ENCODE results near the gene ELAVL1.

Gene ELAVL1

GRCh38 chr19:8005534-8006256 lies at the start of gene ELAVL1:
ELAVL1 (minus strand) TSS chr19:8005641; CDS start chr19:7991815, 13,826 bp downstream.
- Histone ChIP-seq H3K4me3 (ENCODE audit: low read length) (peak within 1 kb of the TSS; percentile 96), H3K27ac (ENCODE audit: low read length) (no peak within 1 kb of the TSS), H3K9me3 (ENCODE audit: control insufficient read depth, low read depth, low read length) (no peaks in the 10 kb centered on the region), H3K4me1 (ENCODE audit: control insufficient read depth, low read depth, low read length) (peaks cover 11% of the 10 kb centered on the region), H3K9ac (ENCODE audit: low read length) (peak within 1 kb of the TSS; percentile 91), H3K36me3 (ENCODE audit: control insufficient read depth, low read depth, low read length) (no peaks in the 10 kb centered on the region), H3K27me3 (ENCODE audit: control insufficient read depth, insufficient read depth, low read length) (no peaks in the 10 kb centered on the region)

GRCh38 chr19:8054169-8054568 lies 48.7 kb upstream of the ELAVL1 start:
- no peaks in the 10 kb centered on the region for H3K4me1 ChIP-seq (ENCODE audit: control insufficient read depth, low read depth, low read length)
- H3K4me3 ChIP-seq (ENCODE audit: low read length), result no peak overlapping the region
- no peaks in the 10 kb centered on the region for H3K9me3 ChIP-seq (ENCODE audit: control insufficient read depth, low read depth, low read length)
- H3K27me3 ChIP-seq (ENCODE audit: control insufficient read depth, insufficient read depth, low read length), result peaks cover 10% of the 10 kb centered on the region
- H3K36me3 ChIP-seq (ENCODE audit: control insufficient read depth, low read depth, low read length), result no peaks in the 10 kb centered on the region
- H3K9ac ChIP-seq (ENCODE audit: low read length), result no peak overlapping the region
- no peak overlapping the region for H3K27ac ChIP-seq (ENCODE audit: low read length)

- H3K27me3 ChIP-seq (ENCODE audit: control insufficient read depth, insufficient read depth, low read length), result peaks cover 13% of the 10 kb centered on the region
- no peaks in the 10 kb centered on the region for H3K4me1 ChIP-seq (ENCODE audit: control insufficient read depth, low read depth, low read length)
- no peaks in the 10 kb centered on the region for H3K9me3 ChIP-seq (ENCODE audit: control insufficient read depth, low read depth, low read length)
- H3K9ac ChIP-seq (ENCODE audit: low read length), result no peak within 1 kb of the TSS
- H3K27ac ChIP-seq (ENCODE audit: low read length), result no peak within 1 kb of the TSS
- H3K4me3 ChIP-seq (ENCODE audit: low read length), result no peak within 1 kb of the TSS
- no peaks in the 10 kb centered on the region for H3K36me3 ChIP-seq (ENCODE audit: control insufficient read depth, low read depth, low read length)
Measured at GRCh38 chr19:8052464-8052859, 47.0 kb upstream of the ELAVL1 start, which contains the start of gene CCL25. CCL25 (plus strand) TSS chr19:8052760; CDS start chr19:8053050, 290 bp downstream.

GRCh38 chr19:8050274-8051096 lies 45.0 kb upstream of the ELAVL1 start:
- H3K4me1 ChIP-seq (ENCODE audit: control insufficient read depth, low read depth, low read length), result no peaks in the 10 kb centered on the region
- H3K4me3 ChIP-seq (ENCODE audit: low read length), result peak overlapping the region; percentile 62
- H3K9ac ChIP-seq (ENCODE audit: low read length), result no peak overlapping the region
- no peaks in the 10 kb centered on the region for H3K36me3 ChIP-seq (ENCODE audit: control insufficient read depth, low read depth, low read length)
- peaks cover 13% of the 10 kb centered on the region for H3K27me3 ChIP-seq (ENCODE audit: control insufficient read depth, insufficient read depth, low read length)
- H3K9me3 ChIP-seq (ENCODE audit: control insufficient read depth, low read depth, low read length), result no peaks in the 10 kb centered on the region
- H3K27ac ChIP-seq (ENCODE audit: low read length), result no peak overlapping the region

GRCh38 chr19:8046569-8047165 lies 41.2 kb upstream of the ELAVL1 start:
- H3K36me3 ChIP-seq (ENCODE audit: control insufficient read depth, low read depth, low read length), result no peaks in the 10 kb centered on the region
- H3K4me3 ChIP-seq (ENCODE audit: low read length), result no peak overlapping the region
- peaks cover 13% of the 10 kb centered on the region for H3K27me3 ChIP-seq (ENCODE audit: control insufficient read depth, insufficient read depth, low read length)
- H3K27ac ChIP-seq (ENCODE audit: low read length), result no peak overlapping the region
- H3K4me1 ChIP-seq (ENCODE audit: control insufficient read depth, low read depth, low read length), result no peaks in the 10 kb centered on the region
- no peak overlapping the region for H3K9ac ChIP-seq (ENCODE audit: low read length)
- H3K9me3 ChIP-seq (ENCODE audit: control insufficient read depth, low read depth, low read length), result no peaks in the 10 kb centered on the region

- H3K27ac ChIP-seq (ENCODE audit: low read length), result no peak overlapping the region
- peaks cover 13% of the 10 kb centered on the region for H3K27me3 ChIP-seq (ENCODE audit: control insufficient read depth, insufficient read depth, low read length)
- no peaks in the 10 kb centered on the region for H3K9me3 ChIP-seq (ENCODE audit: control insufficient read depth, low read depth, low read length)
- no peak overlapping the region for H3K4me3 ChIP-seq (ENCODE audit: low read length)
- H3K4me1 ChIP-seq (ENCODE audit: control insufficient read depth, low read depth, low read length), result no peaks in the 10 kb centered on the region
- no peak overlapping the region for H3K9ac ChIP-seq (ENCODE audit: low read length)
- H3K36me3 ChIP-seq (ENCODE audit: control insufficient read depth, low read depth, low read length), result no peaks in the 10 kb centered on the region
Measured at GRCh38 chr19:8045872-8046568, 40.6 kb upstream of the ELAVL1 start.

- Histone ChIP-seq H3K36me3 (ENCODE audit: control insufficient read depth, low read depth, low read length) (no peaks in the 10 kb centered on the region), H3K4me3 (ENCODE audit: low read length) (no peak overlapping the region), H3K27ac (ENCODE audit: low read length) (no peak overlapping the region), H3K9ac (ENCODE audit: low read length) (no peak overlapping the region), H3K27me3 (ENCODE audit: control insufficient read depth, insufficient read depth, low read length) (peaks cover 1% of the 10 kb centered on the region), H3K4me1 (ENCODE audit: control insufficient read depth, low read depth, low read length) (no peaks in the 10 kb centered on the region), H3K9me3 (ENCODE audit: control insufficient read depth, low read depth, low read length) (no peaks in the 10 kb centered on the region)
Measured at GRCh38 chr19:8044018-8044417, 38.6 kb upstream of the ELAVL1 start.

- no peaks in the 10 kb centered on the region for H3K27me3 ChIP-seq (ENCODE audit: control insufficient read depth, insufficient read depth, low read length)
- H3K4me1 ChIP-seq (ENCODE audit: control insufficient read depth, low read depth, low read length), result no peaks in the 10 kb centered on the region
- no peaks in the 10 kb centered on the region for H3K9me3 ChIP-seq (ENCODE audit: control insufficient read depth, low read depth, low read length)
- H3K36me3 ChIP-seq (ENCODE audit: control insufficient read depth, low read depth, low read length), result no peaks in the 10 kb centered on the region
- no peak overlapping the region for H3K27ac ChIP-seq (ENCODE audit: low read length)
- H3K9ac ChIP-seq (ENCODE audit: low read length), result no peak overlapping the region
- no peak overlapping the region for H3K4me3 ChIP-seq (ENCODE audit: low read length)
Measured at GRCh38 chr19:8042900-8043299, 37.5 kb upstream of the ELAVL1 start.

- Histone ChIP-seq H3K9ac (ENCODE audit: low read length) (no peak overlapping the region), H3K9me3 (ENCODE audit: control insufficient read depth, low read depth, low read length) (no peaks in the 10 kb centered on the region), H3K4me3 (ENCODE audit: low read length) (no peak overlapping the region), H3K4me1 (ENCODE audit: control insufficient read depth, low read depth, low read length) (no peaks in the 10 kb centered on the region), H3K36me3 (ENCODE audit: control insufficient read depth, low read depth, low read length) (no peaks in the 10 kb centered on the region), H3K27ac (ENCODE audit: low read length) (no peak overlapping the region), H3K27me3 (ENCODE audit: control insufficient read depth, insufficient read depth, low read length) (no peaks in the 10 kb centered on the region)
Measured at GRCh38 chr19:8041531-8041931, 36.1 kb upstream of the ELAVL1 start.

GRCh38 chr19:8039231-8039630 lies 33.8 kb upstream of the ELAVL1 start:
- Histone ChIP-seq H3K9me3 (ENCODE audit: control insufficient read depth, low read depth, low read length) (no peaks in the 10 kb centered on the region), H3K9ac (ENCODE audit: low read length) (no peak overlapping the region), H3K27me3 (ENCODE audit: control insufficient read depth, insufficient read depth, low read length) (no peaks in the 10 kb centered on the region), H3K4me3 (ENCODE audit: low read length) (no peak overlapping the region), H3K4me1 (ENCODE audit: control insufficient read depth, low read depth, low read length) (peaks cover 5% of the 10 kb centered on the region), H3K27ac (ENCODE audit: low read length) (no peak overlapping the region), H3K36me3 (ENCODE audit: control insufficient read depth, low read depth, low read length) (no peaks in the 10 kb centered on the region)

GRCh38 chr19:8038815-8039214 lies 33.4 kb upstream of the ELAVL1 start:
- Histone ChIP-seq H3K27ac (ENCODE audit: low read length) (no peak overlapping the region), H3K27me3 (ENCODE audit: control insufficient read depth, insufficient read depth, low read length) (no peaks in the 10 kb centered on the region), H3K4me3 (ENCODE audit: low read length) (no peak overlapping the region), H3K9ac (ENCODE audit: low read length) (no peak overlapping the region), H3K36me3 (ENCODE audit: control insufficient read depth, low read depth, low read length) (no peaks in the 10 kb centered on the region), H3K9me3 (ENCODE audit: control insufficient read depth, low read depth, low read length) (no peaks in the 10 kb centered on the region), H3K4me1 (ENCODE audit: control insufficient read depth, low read depth, low read length) (peaks cover 10% of the 10 kb centered on the region)
